Activated T-cell treated with anti-CD3 and anti-CD28 coated beads, Interleukin-2, amount 50 U/mL, for 24 hours (primary cell): ENCODE data around the gene RTN4.
A peak's percentile ranks its signal among the peaks of the same experiment; 100 is the strongest.

Experiments
- DNase-seq: peaks from one replicate; pipeline ENCODE4 v3.0.0-alpha.2; 2020
- H3K27ac Mint-ChIP-seq: 2 replicates; pipeline ENCODE4 v1.8.0; 2020; ENCODE audit warnings: mild to moderate bottlenecking, mixed read lengths
- H3K27me3 Mint-ChIP-seq: 2 replicates; pipeline ENCODE4 v1.8.0; 2020; ENCODE audit warnings: mixed read lengths
- H3K36me3 Mint-ChIP-seq: 2 replicates; pipeline ENCODE4 v1.8.0; 2020; ENCODE audit warnings: low read depth, mixed read lengths
- H3K4me1 Mint-ChIP-seq: 2 replicates; pipeline ENCODE4 v1.8.0; 2020; ENCODE audit warnings: low read depth, mixed read lengths
- H3K4me3 Mint-ChIP-seq: 2 replicates; pipeline ENCODE4 v1.8.0; 2020; ENCODE audit warnings: mild to moderate bottlenecking, moderate library complexity, mixed read lengths
- H3K9me3 Mint-ChIP-seq: 2 replicates; pipeline ENCODE4 v1.8.0; 2020; ENCODE audit warnings: mixed read lengths

Gene RTN4

GRCh38 chr2:54967759-54968365, 82.4 kb downstream of the RTN4 start:
- peaks cover 41% of the 10 kb centered on the region for H3K4me1 Mint-ChIP-seq
- H3K27me3 Mint-ChIP-seq = no peaks in the 10 kb centered on the region
- DNase-seq = no peak
- H3K4me3 Mint-ChIP-seq = no peak overlapping the region
- H3K36me3 Mint-ChIP-seq = peaks cover 50% of the 10 kb centered on the region
- peaks cover 8% of the 10 kb centered on the region for H3K9me3 Mint-ChIP-seq
- no peak overlapping the region for H3K27ac Mint-ChIP-seq

DNA sequence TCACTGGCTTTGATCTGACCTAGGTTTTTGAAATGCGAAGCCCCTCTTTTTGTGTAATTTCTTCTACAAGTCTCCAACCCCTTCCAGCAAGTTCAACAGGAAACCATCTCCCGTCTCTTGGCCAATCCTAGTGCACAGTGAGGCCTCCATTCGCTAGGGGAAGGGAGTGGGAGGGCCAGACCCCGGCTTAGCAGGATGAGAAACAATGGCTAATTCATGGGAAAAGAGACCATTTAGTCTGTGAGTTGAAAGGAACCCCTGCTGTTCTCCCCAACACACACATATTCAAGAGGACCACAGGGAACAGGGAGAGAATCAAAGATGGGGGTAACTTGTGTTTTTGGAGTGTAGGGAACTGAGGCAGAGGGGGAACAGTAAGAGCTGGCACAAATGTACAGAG, 83.0 kb downstream of the RTN4 start:
- peaks cover 41% of the 10 kb centered on the region for H3K4me1 Mint-ChIP-seq
- H3K9me3 Mint-ChIP-seq = peaks cover 8% of the 10 kb centered on the region
- no peaks in the 10 kb centered on the region for H3K27me3 Mint-ChIP-seq
- no peak overlapping the region for H3K4me3 Mint-ChIP-seq
- no peak overlapping the region for H3K27ac Mint-ChIP-seq
- DNase-seq = no peak
- H3K36me3 Mint-ChIP-seq = peaks cover 46% of the 10 kb centered on the region

GRCh38 chr2:54966837-54967236, 83.4 kb downstream of the RTN4 start:
- DNase-seq = no peak
- Mint-ChIP-seq H3K36me3 (peaks cover 46% of the 10 kb centered on the region), H3K4me3 (no peak overlapping the region), H3K9me3 (peaks cover 8% of the 10 kb centered on the region), H3K27me3 (no peaks in the 10 kb centered on the region), H3K4me1 (peaks cover 41% of the 10 kb centered on the region), H3K27ac (peak overlapping the region; percentile 18)

DNA sequence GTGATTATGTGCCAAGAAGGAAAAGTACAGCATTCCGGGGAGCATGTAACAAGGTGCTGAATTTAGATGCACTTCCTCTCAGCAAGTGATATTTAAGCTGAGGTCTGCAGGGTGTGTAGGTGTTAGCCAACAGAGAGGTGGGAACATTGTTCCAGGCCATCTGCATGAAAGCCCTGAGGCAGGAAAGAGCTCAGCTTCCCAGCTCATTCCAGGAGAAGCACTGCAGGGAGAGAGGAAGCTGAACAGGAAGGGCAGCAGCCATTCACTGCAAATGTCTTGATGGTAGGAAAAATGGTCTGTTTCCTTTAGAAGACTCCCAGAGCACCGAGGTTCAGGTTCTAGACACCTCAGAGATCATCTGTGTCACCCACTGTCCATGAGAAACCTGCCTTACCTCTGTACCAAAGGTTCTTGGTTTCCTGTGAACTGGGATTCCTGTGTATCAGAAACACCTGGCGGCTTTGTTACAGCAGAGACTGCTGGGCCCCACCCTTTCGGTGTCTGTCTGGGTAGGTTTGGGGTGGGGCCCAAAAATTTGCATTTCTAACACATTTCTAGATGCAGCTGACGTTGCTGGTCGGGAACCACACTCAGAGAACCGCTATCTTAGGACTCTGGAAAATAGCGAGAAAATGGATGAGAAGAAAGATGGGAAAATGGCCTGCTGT, 84.0 kb downstream of the RTN4 start:
- Mint-ChIP-seq H3K27me3 (no peaks in the 10 kb centered on the region), H3K9me3 (peaks cover 8% of the 10 kb centered on the region), H3K4me3 (no peak overlapping the region), H3K4me1 (peaks cover 39% of the 10 kb centered on the region), H3K27ac (no peak overlapping the region), H3K36me3 (peaks cover 41% of the 10 kb centered on the region)
- no peak for DNase-seq

GRCh38 chr2:54965425-54965824, 84.8 kb downstream of the RTN4 start:
- H3K4me3 Mint-ChIP-seq = no peak overlapping the region
- peaks cover 8% of the 10 kb centered on the region for H3K9me3 Mint-ChIP-seq
- DNase-seq = no peak
- no peaks in the 10 kb centered on the region for H3K27me3 Mint-ChIP-seq
- H3K27ac Mint-ChIP-seq = no peak overlapping the region
- peaks cover 33% of the 10 kb centered on the region for H3K36me3 Mint-ChIP-seq
- H3K4me1 Mint-ChIP-seq = peaks cover 32% of the 10 kb centered on the region

- Mint-ChIP-seq H3K36me3 (peaks cover 27% of the 10 kb centered on the region), H3K4me1 (peaks cover 32% of the 10 kb centered on the region), H3K27me3 (no peaks in the 10 kb centered on the region), H3K4me3 (no peak overlapping the region), H3K9me3 (peaks cover 8% of the 10 kb centered on the region), H3K27ac (no peak overlapping the region)
- DNase-seq = no peak
These were observed 85.4 kb downstream of the RTN4 start for GRCh38 chr2:54964816-54965215.

DNA sequence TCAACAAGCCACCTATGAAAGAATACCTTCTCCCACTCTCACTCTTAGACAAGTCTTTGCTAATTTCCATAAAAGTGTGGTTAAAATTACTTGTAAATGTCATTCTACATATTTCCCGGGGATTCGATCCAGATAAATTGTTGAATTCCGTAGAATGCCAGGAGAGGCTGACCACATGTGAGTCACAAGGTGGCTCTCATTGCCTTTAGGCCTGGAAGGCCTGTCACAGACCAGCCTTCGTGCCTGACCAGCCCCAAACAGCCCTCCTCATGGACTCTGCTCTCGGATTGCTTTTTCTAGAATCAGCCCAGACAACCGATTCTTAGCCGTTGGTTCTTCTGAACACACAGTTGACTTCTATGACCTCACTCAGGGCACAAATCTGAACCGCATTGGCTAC, 86.0 kb downstream of the RTN4 start:
- Mint-ChIP-seq H3K4me3 (no peak overlapping the region), H3K9me3 (peaks cover 8% of the 10 kb centered on the region), H3K4me1 (peaks cover 32% of the 10 kb centered on the region), H3K27me3 (no peaks in the 10 kb centered on the region), H3K27ac (no peak overlapping the region), H3K36me3 (peaks cover 22% of the 10 kb centered on the region)
- DNase-seq = no peak

- no peak overlapping the region for H3K27ac Mint-ChIP-seq
- H3K4me3 Mint-ChIP-seq = no peak overlapping the region
- H3K27me3 Mint-ChIP-seq = no peaks in the 10 kb centered on the region
- no peak for DNase-seq
- peaks cover 16% of the 10 kb centered on the region for H3K36me3 Mint-ChIP-seq
- peaks cover 8% of the 10 kb centered on the region for H3K9me3 Mint-ChIP-seq
- H3K4me1 Mint-ChIP-seq = peaks cover 32% of the 10 kb centered on the region
These were observed 86.8 kb downstream of the RTN4 start for GRCh38 chr2:54963476-54963875.

DNA sequence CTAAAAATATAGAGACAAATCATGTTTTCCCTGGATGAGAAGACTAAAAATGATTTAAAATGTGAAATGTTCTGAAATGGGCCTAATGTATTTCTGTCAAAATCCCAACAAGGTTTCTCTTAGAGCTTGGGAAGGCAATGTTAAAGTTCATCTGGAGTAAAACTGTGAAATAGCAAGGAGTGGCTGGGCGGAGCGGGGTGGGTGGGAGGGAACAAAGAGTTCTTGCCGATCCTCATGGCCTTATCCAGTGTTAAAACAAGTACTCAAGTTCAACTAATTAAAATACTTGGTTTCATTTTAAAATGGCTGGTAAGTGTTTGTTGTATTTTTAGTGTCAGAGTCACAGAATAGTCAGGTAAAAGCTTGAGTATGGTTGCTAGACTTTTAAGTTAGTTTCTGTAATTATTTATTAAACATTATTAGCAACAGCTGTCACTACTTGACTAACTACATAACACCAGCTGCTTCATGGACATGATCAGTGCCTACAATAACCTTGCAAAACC, 87.3 kb downstream of the RTN4 start:
- Mint-ChIP-seq H3K4me1 (peaks cover 32% of the 10 kb centered on the region), H3K27me3 (no peaks in the 10 kb centered on the region), H3K9me3 (peaks cover 8% of the 10 kb centered on the region), H3K36me3 (peaks cover 11% of the 10 kb centered on the region), H3K4me3 (no peak overlapping the region), H3K27ac (no peak overlapping the region)
- no peak for DNase-seq

DNA sequence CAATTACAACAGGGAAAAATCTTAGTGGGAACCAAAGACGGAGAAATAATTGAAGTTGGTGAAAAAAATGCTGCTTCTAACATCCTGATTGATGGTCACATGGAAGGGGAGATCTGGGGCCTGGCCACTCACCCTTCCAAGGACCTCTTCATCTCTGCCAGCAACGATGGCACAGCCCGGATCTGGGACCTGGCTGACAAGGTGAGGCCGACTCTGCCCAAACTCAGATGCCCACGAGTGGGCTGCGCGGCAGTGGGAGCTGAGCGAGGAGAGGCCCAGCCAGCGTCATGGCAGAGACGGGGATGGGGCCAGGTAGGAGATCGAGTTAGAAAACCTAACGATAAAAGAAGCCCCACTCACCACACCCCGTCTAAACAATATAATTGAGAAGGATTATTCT, 87.7 kb downstream of the RTN4 start:
- Mint-ChIP-seq H3K27ac (no peak overlapping the region), H3K4me1 (peaks cover 32% of the 10 kb centered on the region), H3K9me3 (peaks cover 8% of the 10 kb centered on the region), H3K4me3 (no peak overlapping the region), H3K36me3 (peaks cover 8% of the 10 kb centered on the region), H3K27me3 (no peaks in the 10 kb centered on the region)
- no peak for DNase-seq

DNA sequence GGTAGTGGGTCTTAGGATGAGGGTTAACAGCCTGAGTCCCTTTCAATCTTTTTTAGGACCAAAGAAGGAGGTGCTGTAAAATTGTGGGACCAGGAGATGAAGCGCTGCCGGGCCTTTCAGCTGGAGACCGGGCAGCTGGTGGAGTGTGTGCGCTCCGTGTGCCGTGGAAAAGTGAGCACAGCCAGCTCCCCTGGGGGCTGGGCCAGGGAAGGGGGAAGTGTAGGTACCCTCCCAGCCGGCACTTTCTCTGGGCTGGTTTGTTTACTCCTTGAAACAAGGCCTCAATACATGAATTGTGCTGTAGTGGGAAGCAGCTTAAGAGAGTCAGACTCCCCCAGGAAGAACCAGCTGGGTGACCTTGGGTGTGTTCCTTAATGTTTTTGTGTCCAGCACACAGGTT, 90.1 kb downstream of the RTN4 start:
- Mint-ChIP-seq H3K27me3 (no peaks in the 10 kb centered on the region), H3K4me3 (no peak overlapping the region), H3K9me3 (no peaks in the 10 kb centered on the region), H3K36me3 (no peaks in the 10 kb centered on the region), H3K27ac (no peak overlapping the region), H3K4me1 (peaks cover 11% of the 10 kb centered on the region)
- DNase-seq = no peak

DNA sequence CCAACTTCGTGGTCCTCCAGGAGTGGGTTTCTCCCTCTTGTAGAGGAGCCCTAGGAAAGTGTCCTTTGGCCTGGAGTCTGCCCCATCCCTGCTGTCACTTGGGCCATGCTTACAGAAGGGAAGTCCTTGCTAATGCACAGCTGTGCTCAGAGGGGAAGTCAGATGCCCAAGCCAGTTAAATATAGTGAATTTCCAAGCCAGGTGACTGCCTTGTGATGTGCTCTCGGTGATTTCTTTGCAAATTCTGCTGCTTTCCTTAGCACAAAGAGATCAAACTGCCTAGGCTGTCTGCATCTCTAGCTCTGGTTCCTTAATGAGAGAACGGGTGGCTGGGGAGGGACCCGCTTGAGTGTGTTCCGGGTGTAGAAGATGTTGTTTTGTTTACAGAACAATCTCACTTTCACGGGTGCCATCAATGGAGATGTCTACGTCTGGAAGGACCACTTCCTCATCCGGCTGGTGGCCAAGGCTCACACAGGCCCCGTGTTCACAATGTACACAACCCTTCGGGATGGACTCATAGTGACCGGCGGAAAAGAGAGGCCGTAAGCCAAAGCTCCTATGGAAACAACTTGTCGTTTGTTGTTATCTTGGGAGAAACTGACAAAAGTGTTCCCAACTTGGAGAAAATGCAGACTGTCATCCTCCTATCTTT, 91.4 kb downstream of the RTN4 start:
- no peaks in the 10 kb centered on the region for H3K9me3 Mint-ChIP-seq
- DNase-seq = no peak
- no peaks in the 10 kb centered on the region for H3K4me1 Mint-ChIP-seq
- H3K27me3 Mint-ChIP-seq = no peaks in the 10 kb centered on the region
- no peak overlapping the region for H3K4me3 Mint-ChIP-seq
- H3K27ac Mint-ChIP-seq = no peak overlapping the region
- H3K36me3 Mint-ChIP-seq = no peaks in the 10 kb centered on the region

DNA sequence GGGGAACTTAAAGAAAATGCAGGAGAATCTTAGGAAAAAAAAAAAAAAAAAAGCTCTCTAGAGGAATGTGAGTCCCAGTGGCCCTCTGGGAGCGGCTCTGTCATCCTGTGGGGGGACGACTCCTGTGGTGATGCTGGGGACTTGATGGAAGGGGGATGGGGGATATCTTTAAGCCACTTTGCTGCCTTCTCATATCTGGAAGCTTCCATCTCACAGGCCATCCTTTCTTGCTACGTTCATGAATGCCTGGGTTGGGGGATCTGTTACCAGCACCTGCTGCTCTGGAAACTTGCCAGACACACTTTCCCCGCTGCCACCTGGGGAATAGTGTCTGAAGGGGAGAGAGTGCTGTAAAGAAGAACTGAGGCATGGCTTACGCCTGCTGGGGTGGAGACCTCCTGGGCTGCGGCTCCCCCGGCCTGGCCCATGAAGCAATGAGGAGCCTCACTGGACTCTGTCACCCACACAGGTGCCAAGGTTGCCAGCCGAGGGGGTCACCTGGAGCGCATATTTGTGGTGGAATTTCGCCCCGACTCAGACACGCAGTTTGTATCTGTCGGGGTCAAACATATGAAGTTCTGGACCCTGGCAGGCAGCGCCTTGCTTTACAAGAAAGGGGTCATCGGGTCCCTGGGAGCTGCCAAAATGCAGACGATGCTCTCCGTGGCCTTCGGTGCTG, 92.8 kb downstream of the RTN4 start:
- no peak for DNase-seq
- no peak overlapping the region for H3K4me3 Mint-ChIP-seq
- no peaks in the 10 kb centered on the region for H3K9me3 Mint-ChIP-seq
- peaks cover 8% of the 10 kb centered on the region for H3K4me1 Mint-ChIP-seq
- H3K27ac Mint-ChIP-seq = no peak overlapping the region
- H3K36me3 Mint-ChIP-seq = no peaks in the 10 kb centered on the region
- no peaks in the 10 kb centered on the region for H3K27me3 Mint-ChIP-seq

GRCh38 chr2:54956111-54956627, 94.1 kb downstream of the RTN4 start:
- H3K27me3 Mint-ChIP-seq = no peaks in the 10 kb centered on the region
- H3K9me3 Mint-ChIP-seq = no peaks in the 10 kb centered on the region
- H3K4me3 Mint-ChIP-seq = no peak overlapping the region
- H3K27ac Mint-ChIP-seq = no peak overlapping the region
- no peak for DNase-seq
- H3K4me1 Mint-ChIP-seq = peaks cover 8% of the 10 kb centered on the region
- H3K36me3 Mint-ChIP-seq = no peaks in the 10 kb centered on the region
